Activated gamma-delta T cell treated with anti-CD3 and anti-CD28 coated beads, Interleukin-2, amount 50 U/mL, for 16 hours (primary cell): ENCODE data around the gene LCORL.
A peak's percentile ranks its signal among the peaks of the same experiment; 100 is the strongest.
"Not testable (repeated sequence)": the region's sequence is repeated elsewhere in the genome, so short reads cannot be mapped to it uniquely, and the experiment has no call there.

Experiments used
- DNase-seq: peaks from one replicate; pipeline ENCODE4 v3.0.0-alpha.2; 2020; ENCODE audit warnings: low read depth

LCORL gene

DNA sequence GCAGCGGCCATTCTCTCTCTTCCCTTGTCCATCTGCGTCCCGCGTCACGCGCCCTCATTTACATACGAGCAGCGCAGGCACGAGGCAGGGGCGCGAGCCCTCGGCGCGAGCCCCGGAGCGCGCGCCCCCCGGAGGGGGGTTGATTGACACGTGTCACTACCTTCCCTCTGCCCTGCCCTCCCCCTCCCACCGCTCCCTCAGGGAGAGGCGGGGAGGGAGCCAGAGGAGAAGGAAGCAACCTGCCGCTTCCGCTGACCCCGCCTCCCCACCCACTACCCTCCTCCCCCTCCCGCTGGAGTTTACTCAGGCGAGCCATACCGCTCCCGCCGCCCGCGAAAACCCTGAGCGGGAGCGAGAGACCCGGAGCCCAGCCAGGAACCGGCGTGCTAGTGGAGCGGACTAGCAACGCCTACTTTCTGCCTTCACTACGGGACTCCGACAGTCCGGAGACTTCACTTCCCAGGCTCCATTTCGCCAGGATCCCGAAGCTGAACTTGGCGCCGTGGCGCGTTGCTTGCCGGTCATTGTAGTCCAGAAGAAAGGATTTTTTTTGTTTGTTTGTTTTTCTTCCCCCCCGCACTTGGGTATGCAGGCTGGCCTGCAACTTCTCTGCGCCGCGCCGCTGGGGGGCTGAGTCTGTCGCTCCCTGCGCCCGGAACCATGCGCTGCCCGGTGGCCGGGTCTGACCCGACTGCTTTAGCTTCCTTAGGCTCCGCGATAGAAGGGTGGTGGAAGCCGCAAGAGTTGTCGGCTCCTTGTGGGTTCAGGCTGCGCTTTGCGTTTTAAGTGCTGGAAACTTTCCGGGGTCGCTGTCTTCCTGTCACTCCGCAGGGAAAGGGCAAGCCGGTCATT lies at the start of gene LCORL:
Gene LCORL (minus strand): TSS at position 36 of the 852 bp plus-strand sequence. CDS start 4 bp downstream, at position 32.
- peak; percentile 81 for DNase-seq

DNA sequence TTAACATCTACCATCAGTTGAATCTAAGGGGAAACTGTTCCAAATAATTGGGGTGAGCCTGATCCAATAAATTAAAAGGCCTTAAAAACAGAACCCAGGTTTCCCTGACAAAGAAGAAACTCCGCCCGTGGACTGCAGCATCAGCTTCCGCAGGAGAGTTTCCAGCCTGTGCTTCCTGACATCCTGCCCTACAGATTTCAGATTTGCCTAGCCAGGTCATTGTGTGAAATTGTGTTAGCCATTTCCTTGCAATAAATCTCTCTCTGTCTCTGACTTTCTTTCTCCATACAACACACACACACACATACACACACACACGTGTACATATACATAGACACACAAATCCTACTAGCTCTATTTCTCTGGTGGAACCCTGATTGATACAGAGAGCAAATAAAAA lies 48.3 kb upstream of the LCORL start:
- no peak for DNase-seq

DNA sequence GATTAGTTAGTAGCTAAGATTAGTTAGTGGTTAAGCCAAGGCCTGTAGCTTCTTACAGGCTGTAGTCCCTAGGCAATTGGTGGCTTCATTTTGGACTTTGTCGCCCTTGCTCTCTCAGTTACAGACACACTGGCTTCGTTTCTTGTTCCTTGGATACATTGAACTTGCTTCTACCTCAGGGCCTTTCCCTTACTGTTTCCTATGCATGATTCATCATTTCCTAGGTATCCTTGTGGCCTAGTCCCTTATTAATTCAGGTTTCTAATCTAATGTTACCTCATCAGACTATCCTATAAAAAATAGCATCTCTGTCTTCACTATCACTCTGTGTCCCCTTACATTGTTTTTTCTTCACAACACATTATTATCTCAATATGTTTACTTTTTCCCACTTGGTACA lies 45.5 kb upstream of the LCORL start:
- DNase-seq, result no peak

DNA sequence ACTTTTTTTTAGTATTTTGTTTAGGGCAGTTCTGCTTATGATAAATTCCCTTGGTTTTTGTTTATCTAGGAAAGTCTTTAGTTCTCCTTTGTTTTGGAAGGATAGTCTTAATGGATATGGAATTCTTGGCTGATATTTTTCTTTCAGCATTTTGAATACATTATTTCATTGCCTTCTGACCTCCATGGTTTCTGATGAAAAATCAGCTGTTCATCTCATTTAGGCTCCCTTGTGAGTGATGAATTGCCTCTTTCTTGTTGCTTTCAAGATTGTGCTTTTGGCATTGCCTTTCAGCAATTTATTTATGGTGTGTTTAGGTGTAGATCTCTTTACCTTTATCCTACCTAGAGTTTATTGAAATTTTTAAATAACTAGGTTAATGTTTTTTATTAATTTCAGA lies 41.5 kb upstream of the LCORL start:
- DNase-seq, result no peak

DNA sequence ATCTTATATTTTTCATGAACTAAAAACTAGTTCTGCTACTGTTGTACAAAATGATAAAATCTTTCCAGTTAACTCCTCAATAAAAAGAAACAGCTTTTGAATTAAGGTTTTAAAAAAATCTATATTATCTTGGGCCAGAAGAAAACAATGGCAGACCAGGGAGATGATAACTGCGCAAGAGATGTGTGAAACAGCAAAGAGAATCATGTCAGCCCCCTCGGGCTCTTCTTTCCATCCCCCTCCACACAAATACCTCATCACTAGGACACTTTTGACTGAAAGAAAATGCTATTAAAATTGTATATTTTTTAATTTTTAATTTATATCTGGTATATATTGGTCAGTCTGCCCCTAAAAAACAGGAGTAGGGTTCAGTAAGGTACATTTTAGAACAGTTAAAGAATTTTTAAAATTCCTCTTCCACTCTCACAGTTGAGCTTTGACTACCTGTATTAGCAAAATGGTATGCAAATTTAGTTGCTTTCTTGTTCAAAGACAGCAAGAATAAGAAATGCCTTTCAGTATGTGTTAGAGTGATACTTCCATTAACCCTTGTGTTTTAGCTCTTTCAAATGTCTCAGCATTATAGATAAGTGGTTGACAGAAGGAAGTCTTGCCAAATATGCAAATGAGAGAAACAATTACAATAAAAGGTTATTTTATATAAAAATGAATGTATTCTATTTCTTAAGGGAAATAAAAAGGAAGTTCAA lies 36.4 kb upstream of the LCORL start:
- DNase-seq, result no peak

GRCh38 chr4:18056030-18056429 lies 34.5 kb upstream of the LCORL start:
- DNase-seq, result no peak

GRCh38 chr4:18052158-18052557 lies 30.6 kb upstream of the LCORL start:
- no peak for DNase-seq

DNA sequence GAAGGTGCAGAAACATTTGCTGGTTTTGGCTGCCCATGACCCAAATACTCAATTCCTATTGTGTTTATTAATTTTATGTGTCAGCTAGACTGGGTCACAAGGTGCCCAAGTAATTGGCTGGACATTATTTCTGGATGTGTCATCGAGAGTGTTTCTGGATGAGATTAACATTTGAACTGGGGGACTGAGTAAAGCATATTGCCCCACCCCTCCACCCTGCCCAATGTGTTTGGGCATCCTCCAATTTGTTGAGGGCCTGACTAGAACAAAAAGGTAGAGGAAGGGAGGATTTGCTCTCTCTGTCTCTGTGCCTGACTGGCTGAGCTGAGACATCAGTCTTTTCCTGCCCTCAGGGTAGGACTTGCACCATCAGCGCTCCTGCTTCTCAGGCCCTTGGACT lies 29.7 kb upstream of the LCORL start:
- no peak for DNase-seq

- no peak for DNase-seq
Measured at GRCh38 chr4:18050448-18050847, 28.9 kb upstream of the LCORL start.

DNA sequence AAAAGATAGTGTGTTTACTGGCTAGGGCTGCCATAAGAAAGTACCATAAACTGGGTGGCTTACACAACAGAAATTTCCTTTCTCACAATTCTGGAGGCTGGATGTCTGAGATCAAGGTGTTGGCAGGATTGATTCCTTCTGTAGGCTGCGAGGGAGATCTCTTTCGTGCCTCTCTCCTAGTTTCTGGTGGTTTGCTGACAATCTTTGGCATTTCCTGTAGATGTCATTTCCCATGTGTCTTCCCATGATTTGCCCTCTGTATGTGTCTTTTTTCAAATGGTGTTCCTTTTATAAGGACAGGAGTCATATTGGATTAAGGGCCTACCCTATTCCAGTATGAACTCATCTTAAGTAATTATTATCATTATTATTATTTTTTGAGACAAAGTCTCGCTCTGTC lies 27.9 kb upstream of the LCORL start:
- DNase-seq, result no peak

GRCh38 chr4:18042754-18043153 lies 21.2 kb upstream of the LCORL start:
- no peak for DNase-seq

DNA sequence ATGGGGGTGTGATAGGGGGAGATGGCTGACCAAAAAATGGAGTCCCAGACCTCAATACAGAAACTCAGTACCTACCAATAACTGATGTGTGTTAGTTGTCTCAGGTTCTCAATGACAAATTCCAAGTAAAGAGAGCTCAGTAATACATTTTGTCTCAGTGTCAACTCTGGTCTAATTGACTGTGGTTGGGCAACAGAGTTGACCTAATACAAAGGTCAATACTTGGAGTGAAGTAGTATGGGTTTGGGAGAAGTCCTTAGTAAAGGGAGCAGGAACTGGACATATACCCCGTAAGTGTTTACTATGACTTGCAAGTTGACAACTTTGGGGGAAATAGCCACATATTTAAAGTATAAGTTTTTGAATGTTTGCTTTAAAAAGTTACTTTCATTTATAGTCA lies 20.5 kb upstream of the LCORL start:
- no peak for DNase-seq

GRCh38 chr4:18041114-18041513 lies 19.6 kb upstream of the LCORL start:
- no peak for DNase-seq

DNA sequence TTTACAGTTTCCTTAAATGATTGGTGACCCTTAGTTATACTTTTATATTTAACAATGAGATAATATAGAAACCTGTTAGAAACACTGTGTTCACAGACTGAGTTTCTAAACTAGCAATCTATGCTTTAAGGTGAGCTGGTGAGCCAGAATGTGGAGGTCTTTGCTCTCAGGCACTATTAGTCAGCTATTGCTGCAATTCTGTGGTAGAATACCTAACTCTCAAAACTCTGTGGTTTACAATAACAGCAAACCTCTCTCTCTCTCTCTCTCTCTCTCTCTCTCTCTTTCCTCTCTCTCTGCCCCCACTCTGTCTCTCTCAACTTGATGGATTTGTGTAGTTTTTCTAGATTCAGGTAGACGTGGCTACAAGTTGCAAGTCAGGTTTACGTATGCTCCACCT lies 17.6 kb upstream of the LCORL start:
- no peak for DNase-seq

GRCh38 chr4:18036369-18036768 lies 14.8 kb upstream of the LCORL start:
- DNase-seq, result not testable (repeated sequence)

GRCh38 chr4:18034099-18034498 lies 12.5 kb upstream of the LCORL start:
- no peak for DNase-seq

GRCh38 chr4:18033111-18034085 lies 11.8 kb upstream of the LCORL start:
- DNase-seq, result no peak

GRCh38 chr4:18025288-18025687 lies 3.7 kb upstream of the LCORL start:
- no peak for DNase-seq

DNA sequence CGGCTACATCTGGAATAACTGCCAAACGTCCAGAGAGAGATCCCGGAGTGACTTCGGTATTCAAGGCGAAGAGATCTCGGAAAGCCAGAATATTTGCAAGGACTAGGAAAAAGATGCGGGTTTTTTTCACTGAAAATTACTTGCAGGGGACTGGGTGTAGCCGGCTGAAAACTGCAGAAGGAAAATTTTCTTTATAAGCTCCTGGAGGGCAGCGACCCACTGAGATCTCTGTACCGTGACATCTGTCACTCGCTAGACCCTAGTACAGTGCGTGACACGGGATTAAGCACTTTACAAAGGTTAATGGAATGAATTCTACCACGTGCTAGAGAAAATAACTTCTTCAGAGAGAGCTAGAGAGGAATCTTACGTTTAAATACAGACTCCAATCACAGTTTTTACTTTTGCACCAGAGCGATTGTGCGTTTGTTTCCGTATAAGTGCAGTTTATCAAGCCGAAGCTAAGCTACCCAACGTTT lies 1.1 kb upstream of the LCORL start:
- no peak for DNase-seq

DNA sequence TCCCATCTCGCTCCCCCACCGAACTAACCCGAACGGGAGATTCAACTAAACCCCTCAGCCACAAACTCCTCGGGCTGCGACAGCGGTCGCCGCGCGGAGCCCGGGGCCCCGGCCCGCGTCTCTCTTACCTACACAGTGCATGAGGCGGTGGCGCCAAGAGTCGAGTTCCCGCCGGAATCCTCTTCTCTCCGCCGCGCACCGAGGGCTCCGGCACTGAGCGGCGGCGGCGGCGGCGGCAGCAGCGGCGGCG lies 160 bp downstream of the LCORL start:
- DNase-seq, result no peak

GRCh38 chr4:18020671-18021469 lies 685 bp downstream of the LCORL start:
- peak; percentile 22 for DNase-seq
